ENCODE results near the gene GLB1L3.

Gene GLB1L3

GRCh38 chr11:134365011-134365925 lies 89.1 kb downstream of the GLB1L3 start:
- no peak for DNase-seq

DNA sequence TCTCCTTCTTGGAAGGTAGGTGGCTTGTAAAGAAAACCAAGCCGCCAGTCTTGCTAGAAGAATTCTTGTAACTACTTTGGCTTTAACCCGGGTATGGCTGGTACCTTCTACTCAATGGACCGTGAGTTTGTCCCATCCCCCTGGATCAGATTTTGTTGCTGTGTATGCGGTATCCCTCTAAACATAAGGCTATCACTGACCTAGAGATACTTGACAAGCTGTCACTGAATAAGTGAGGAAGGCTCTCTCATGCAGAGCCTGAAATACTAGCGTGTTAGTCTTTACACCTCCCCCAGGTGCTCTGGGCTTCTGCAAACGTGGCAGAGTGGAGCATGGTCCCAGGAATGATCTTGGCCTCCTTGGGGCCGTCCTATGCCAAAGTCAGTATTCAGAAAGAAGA lies 90.1 kb downstream of the GLB1L3 start:
- no peak for DNase-seq

GRCh38 chr11:134367781-134368180 lies 91.6 kb downstream of the GLB1L3 start:
- no peak for DNase-seq
